Pulmonary artery endothelial cell (primary cell): Measurements from ENCODE around the gene ACIN1. TPM values are rescaled to one million over a fixed set of nuclear protein-coding genes. Genes with fewer than 3 reads are reported as not detected.
"Not testable (repeated sequence)": the region's sequence is repeated elsewhere in the genome, so short reads cannot be mapped to it uniquely, and the experiment has no call there.

ENCODE experiments used
- DNase-seq: peaks from one replicate; pipeline ENCODE4 v3.0.0-alpha.2; 2011; ENCODE audit warnings: low read depth, low spot score
- total RNA-seq: library from RNA; depleted of rRNA; stranded (reverse); fragments of >200 nt; gene quantifications from 2 replicates; pipeline ENCODE4 v1.2.3, GENCODE V29; 2014

Gene ACIN1
- total RNA-seq, 1 donor from 2014 or later, result 62.8 TPM

DNA sequence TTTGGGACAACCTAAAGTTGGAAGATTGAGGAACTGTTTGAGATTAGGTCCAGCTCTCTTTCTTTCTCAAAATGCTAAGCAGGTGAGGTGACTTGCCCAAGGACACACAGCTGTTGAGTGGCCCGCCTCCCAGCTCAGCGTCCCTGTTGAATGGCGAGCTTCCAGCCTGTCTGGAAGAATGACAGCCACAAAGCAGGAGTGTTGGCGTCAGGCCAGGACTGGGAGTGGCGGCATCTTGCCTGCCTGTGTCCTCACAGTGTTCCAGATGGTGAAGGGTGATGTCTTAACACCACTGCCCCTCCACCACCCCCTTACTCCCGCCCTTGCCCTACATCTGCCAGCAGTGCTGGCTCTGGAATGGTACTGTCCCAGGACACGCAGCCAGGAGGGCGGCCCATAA, 28.5 kb upstream of the ACIN1 start:
- no peak for DNase-seq

DNA sequence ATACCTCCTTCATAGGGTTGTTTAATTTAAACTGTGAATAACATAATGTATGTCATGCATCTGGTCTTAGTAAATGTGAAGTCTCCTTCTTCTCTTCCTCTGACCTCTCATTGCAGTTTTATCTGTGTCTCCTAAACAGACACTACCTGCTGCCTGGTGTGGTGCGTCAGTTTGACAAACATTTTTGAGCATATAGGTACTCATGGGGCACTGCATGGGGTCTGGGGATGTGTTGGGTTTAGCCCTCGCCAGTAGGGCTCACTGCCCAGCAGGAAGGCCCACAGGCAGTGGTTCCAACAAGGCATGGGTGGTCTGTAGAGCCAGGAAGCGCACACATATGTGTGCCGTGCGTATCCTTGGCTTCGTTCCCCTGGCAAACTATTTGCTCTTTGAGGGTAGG, 27.1 kb upstream of the ACIN1 start:
- no peak for DNase-seq

DNA sequence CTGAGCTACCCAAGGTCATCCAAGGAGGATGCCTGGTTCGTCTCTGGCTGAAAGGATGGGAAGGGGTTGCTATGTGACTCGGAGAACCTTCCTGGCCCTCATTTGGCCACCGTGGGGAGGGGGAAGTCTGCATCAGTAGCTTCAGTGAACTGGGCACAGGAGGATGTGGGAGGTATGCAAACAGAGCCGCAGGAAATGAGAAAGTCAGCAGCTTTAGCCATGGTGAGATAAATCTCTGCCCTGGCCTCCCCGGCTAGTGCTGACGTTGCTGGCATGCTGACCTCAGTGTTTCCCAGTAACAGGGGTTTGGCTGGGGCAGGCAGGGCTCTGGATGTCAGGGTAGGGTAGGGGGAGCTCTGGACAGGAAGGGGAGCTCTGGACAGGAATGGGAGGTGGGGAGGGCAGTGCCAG, 26.4 kb upstream of the ACIN1 start:
- peak; percentile 36 for DNase-seq

DNA sequence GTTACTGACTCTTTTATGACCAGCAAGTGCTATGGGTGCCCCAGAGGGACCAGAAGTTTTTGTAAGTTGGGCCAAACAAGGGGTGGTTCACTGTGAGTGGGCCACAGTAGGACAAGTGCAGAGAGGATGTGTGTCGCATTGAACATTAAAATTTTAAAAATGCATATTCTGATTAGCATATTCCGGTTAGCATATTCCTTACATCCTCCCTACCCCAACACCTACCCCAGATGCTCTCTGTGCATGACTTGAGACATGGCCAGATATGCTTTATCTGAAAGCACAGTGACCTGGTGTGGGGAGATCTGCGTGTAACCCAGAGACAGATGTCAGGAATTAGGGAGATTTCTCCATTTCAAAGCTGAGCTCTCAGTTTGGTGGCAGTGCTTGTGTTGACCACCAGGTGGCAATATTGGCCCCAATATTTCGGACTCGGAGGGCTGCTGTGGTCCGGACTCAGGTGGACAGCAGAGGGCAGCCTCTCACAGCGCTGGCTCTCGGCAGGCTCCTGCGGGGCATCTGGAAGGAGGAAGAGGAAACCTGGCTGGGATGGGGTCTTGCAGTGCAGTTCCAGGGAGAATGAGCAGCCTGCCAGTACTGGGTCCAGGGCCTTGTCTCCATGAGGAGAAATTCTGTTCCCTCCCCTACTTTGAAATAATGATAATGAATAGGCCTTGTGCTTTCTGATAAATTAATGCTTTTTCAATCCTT, 25.8 kb upstream of the ACIN1 start:
- peak; percentile 59 for DNase-seq

DNA sequence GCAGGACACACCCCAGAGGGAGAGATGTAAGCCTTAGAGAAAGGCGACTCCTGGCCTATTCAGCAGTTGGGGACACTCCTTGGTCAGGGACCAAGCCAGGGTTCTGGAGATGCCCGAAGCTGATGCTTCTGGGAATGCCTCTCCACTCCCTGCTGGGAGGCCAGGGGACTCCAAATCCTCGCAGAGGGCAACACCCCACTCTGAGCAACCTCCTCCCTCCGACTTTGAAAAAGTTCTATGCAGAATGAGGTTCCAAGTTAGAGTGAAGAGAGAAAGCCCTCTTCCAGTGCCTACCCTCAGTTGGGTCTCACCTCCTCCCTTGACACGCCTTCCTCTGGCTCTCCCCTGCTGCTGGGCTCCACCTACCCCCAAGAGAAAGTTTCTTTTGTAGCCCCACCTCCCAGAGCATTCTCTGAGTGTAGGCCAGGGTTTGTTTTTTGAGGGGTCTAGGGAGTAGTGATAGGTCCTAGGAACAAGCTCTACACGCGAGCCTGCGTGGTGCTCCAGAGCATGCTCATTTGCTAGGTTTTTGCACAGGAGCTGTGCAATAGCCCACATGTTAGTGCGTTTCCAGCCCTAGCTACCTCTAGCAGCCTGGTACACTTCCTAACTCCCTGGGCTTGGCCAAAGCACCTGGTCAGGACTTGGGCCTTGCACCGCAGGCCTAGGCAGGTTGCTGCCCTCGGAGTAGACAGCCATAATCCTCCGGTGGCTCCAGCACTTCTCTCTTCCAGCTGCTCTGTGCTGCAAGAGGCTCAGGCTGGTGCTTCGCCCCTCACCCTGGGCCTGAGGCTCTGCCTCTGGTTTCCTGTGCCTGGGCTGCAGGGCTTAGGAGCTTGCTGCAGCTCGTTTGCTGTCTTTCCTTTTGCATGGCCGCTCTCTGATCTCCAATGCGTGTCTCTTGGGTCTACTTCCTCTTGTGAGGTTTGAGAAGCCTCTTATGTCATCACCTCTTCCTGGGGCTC, 24.7 kb upstream of the ACIN1 start:
- DNase-seq, result no peak

DNA sequence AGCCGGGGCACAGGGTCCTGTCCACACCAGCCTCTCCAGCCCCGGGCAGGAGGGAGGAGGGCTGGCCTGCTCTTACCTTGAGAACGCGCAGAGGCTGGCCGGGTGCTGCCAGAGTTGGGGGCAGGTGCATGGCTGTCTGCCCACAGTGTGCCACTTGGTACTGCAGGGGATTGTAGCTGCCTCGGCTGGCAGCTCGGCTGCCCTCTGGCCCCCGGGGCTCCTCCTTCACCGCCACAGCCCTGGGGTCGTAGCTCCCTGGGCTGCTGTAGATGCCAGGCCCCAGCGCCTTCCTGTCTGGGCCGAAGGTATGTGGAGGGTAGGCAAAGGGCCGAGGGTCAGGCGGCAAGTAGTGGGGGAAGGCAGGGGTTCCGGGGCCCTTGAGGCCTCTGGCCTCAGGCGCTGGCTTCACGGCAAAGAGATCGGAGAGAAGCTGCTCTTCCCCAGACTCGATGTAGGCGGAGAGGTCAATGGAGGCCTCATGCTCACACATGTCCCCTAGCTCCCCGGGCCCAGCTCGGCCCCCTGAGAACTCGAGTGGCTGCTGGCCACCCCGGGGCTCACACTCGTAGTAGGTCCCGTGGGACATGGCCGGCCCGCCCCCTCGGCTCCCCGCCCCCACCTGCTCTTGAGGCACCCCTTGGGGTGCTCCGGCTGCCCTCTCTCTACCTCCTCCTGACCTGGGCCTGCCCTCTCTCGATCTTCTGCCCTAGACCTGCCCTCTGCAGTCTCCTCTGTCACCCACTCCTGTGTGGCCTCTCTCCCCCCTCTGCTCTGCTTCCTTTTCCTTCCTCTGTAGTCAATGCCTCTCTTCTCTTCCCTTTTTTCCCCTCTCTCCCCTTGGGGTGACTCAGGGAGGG, 23.8 kb upstream of the ACIN1 start, which contains the start of gene CEBPE:
Gene CEBPE, minus strand, starts transcription at position 750 of the 857 bp plus-strand sequence. Its CDS starts 164 bp downstream, at position 586.
- no peak for DNase-seq

DNA sequence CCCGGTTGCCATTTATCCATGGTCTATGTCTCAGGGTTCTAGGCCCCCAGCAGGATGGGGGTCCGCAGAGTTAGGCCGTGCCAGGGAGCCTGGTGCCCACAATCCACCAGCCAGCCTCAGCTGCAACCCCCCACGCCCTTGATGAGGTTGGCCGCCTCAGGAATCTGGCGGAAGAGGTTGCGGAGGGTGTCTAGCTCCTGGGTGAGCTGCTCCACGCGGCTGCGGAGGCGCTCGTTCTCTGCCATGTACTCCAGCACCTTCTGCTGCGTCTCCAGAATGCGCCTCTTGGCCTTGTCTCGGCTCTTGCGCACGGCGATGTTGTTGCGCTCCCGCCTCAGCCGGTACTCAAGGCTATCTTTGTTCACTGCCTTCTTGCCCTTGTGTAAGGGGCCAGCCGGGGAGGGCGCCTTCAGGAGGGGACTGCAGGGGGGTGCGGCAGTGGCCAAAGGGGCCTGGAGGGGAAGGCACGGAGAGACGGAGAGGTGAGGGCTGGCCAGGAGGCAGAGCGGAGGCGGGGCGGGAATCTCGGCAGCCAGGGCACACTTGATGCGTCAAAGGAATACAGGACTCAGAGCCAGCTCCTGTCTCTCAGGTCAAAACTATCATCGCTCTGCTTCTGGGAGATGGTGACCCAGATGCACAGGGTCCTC, 22.6 kb upstream of the ACIN1 start:
- DNase-seq, result no peak

DNA sequence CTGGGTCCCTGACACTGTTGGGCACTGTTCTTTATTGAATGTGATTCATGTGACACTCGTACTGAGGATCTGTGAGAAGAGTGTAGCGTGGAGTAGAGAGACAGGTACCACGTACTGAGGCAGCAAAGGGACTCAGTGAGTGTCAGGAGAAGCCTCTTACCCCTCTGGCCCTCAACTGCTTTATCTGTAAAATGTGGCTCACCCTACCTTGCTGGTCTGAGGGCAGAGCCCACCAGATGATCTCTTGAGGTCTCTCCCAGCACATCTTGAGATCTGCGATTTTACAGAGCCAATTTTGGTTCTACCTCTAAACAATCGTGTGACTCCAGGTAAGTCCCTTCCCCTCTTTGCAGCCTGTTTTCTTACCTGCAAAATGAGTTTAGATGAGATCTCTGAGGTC, 21.0 kb upstream of the ACIN1 start:
- DNase-seq, result no peak

DNA sequence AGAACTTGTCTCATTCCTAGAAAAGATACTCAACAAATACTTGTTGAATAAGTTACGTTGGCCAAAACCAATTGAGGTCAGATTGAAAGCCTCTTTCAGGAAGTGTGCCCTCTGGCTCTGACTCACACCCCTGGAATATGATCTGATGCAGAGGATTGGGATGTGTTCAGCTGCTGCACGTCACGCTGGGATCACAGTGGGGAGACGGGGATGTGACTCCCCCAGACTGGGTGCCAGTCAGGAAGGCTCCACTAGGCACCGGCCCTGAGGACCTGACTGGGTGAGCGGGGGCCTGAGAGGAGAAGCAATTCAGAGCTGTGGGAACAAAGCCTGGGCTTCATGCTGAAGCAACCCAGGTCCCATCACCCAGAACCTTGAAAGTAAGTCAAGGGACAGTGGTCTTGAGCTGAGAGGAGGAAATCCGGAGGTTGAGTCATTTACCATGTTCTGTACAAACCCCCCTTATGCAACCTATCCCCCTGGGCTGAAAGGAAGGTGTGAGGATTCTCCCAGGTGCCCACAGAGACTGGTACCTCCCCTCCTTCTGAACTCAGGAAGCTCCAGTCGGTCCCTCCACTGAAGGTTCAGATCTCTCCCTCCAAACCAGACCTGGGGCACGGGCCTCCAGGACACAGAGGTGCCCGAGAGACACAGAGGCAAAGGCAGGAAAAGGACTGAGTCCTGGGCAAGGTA, 20.2 kb upstream of the ACIN1 start:
- no peak for DNase-seq

GRCh38 chr14:23114669-23115038, 19.7 kb upstream of the ACIN1 start:
- no peak for DNase-seq

GRCh38 chr14:23114120-23114458, 19.2 kb upstream of the ACIN1 start:
- no peak for DNase-seq

- DNase-seq, result no peak
Measured at GRCh38 chr14:23113431-23114119, 18.6 kb upstream of the ACIN1 start.

GRCh38 chr14:23112359-23113178, 17.6 kb upstream of the ACIN1 start:
- DNase-seq, result no peak

- DNase-seq, result no peak
Measured at GRCh38 chr14:23110579-23111365, 15.8 kb upstream of the ACIN1 start.

DNA sequence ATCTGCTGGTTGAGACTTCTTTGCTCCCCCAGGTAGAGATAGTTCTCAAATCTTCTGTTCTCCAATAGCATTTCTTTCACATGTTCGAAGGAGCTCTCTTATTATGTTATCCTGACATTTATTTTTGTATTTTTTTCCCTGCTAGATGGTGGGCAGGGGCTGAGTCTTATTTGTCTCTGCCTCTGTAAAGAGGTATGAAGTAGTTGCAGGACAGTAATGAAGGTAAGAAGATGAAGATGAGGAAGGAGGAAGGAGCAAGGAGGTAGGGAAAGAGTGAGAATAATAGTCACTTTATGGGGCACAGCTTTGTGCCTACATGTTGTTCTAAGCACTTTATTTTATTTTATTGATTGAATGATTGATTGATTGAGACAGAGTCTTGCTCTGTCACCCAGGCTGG, 14.8 kb upstream of the ACIN1 start:
- no peak for DNase-seq

DNA sequence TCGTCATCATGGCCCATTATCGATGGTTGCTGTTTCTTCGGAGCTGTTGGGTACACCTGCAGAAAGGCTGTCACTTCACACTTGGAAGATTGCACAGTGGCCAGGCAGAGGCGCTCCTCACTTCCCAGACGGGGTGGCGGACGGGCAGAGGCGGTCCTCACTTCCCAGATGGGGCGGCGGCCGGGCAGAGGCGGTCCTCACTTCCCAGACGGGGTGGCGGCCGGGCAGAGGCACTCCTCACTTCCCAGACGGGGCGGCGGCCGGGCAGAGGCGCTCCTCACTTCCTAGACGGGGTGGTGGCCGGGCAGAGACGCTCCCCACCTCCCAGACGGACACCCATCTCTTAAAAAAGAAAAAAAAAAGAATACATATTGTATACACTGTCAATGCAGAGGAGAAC, 13.2 kb upstream of the ACIN1 start:
- DNase-seq, result not testable (repeated sequence)

DNA sequence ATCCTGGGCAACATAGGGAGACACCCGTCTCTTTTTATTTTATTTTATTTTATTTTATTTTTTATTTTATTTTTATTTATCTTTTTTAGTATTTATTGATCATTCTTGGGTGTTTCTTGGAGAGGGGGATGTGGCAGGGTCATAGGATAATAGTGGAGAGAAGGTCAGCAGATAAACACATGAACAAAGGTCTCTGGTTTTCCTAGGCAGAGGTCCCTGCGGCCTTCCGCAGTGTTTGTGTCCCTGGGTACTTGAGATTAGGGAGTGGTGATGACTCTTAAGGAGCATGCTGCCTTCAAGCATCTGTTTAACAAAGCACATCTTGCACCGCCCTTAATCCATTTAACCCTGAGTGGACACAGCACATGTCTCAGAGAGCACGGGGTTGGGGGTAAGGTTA, 12.7 kb upstream of the ACIN1 start:
- not testable (repeated sequence) for DNase-seq

- no peak for DNase-seq
Measured at GRCh38 chr14:23106747-23107045, 11.8 kb upstream of the ACIN1 start.
